Measurements from ENCODE around the gene TRIM2. TPM values are rescaled to one million over a fixed set of nuclear protein-coding genes. Genes with fewer than 3 reads are reported as not detected.

TRIM2 gene
- total and polyA plus RNA-seq, 10 of the 15 experiments (the other 5 are each of a cell fraction or from before 2014, with no cell fraction given), result 0.06 to 0.19 (median 0.15) TPM; not detected in 3

DNA sequence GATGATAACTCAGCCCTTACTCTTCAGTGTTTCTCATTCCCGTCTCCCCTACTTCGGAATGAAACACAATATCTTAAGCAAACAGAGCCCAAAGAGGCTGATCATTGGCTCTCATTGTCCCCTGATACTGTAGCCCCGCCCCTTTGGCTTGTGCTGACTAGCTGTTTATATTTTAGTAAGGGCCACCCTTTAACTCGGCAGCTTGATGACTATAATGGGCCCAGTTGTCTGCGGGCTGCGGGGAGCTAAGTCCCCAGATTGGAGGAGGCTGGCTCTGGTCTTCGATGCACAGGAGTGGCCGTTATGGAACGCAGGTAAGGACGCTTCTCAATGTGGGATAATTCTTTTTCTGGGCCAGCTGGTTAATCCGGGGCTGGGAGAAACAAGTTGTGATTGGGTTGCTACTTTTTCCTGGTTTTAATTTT lies at the start of gene TRIM2 (continued):
- TF ChIP-seq ZBTB33 (IDR thresholded peaks at IDR 0.05), result no peak
- TF ChIP-seq ZNF274 (IDR thresholded peaks at IDR 0.05; ENCODE audit: insufficient read depth, insufficient read length), result no peak

DNA sequence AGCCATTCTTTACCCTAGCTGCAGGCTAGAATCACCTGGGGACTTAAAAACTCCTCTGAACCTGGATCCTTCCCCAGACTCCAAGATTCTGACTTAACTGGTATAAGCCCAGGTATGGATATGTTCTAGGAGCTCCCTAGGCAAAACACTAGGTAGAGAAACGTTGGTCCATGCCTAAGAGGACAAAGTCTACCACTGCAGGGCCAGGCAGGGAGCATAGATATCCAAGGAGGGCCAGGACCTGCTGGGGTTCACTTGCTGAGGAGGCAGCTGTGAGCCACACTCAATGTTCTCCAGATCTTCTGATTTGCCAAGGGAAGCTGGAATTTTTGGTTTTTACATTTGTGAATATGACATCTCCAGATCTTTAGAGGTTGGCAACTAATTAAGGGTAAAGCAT lies 48.6 kb upstream of the TRIM2 start:
- BruUV-seq (replicated peaks), result no TSS peak
- no peak for ATAC-seq
- no peak for DNase-seq (ENCODE audit: low read depth, low spot score)
- H3K36me3 ChIP-seq (ENCODE audit: control insufficient read depth in 2 of 2, insufficient read depth in 2 of 2, low read length in 1 of 2), result no peaks in the 10 kb centered on the region
- no peaks in the 10 kb centered on the region for H3K9me3 ChIP-seq (replicated peaks; ENCODE audit: control insufficient read depth, insufficient read depth, low read length)
- in situ Hi-C loops (cut with MboI), result no loop called here
- no peak overlapping the region for H3K27ac ChIP-seq (ENCODE audit: control insufficient read depth, insufficient read depth)
- RAD21 ChIA-PET (ENCODE audit: unreplicated experiment), result interaction anchor here (1.5 to 1.6 kb wide), 2 partner anchors 13 to 72 kb away, joined by 4 to 6 read pairs; no protein-coding TSS in a partner anchor
- peaks cover 33% of the 10 kb centered on the region for H3K4me1 ChIP-seq (ENCODE audit: control insufficient read depth, insufficient read depth, low read length)
- no peaks in the 10 kb centered on the region for H3K79me2 ChIP-seq (ENCODE audit: control insufficient read depth, insufficient read depth, low read length)
- intact Hi-C loops (cut with micrococcal nuclease; ENCODE audit: unreplicated experiment), result no loop called here
- no peak overlapping the region for H3K4me2 ChIP-seq (ENCODE audit: control insufficient read depth, insufficient read depth)
- H4K20me1 ChIP-seq (ENCODE audit: control insufficient read depth, insufficient read depth), result no peaks in the 10 kb centered on the region
- peaks cover 0 to 8% of the 10 kb centered on the region in 2 experiments; a peak in 3 of 4 replicates for H3K27me3 ChIP-seq (replicated peaks in 1 of 2; ENCODE audit: control insufficient read depth in 2 of 2, insufficient read depth in 2 of 2, low read length in 1 of 2)
- SMC1A ChIA-PET (ENCODE audit: uncharacterized antibody, unreplicated experiment), result interaction anchor here (1.1 to 2.4 kb wide), 6 partner anchors 8 to 126 kb away, joined by 3 to 7 read pairs (median 5); no protein-coding TSS in a partner anchor
- no peak overlapping the region for H3K4me3 ChIP-seq
- POLR2A ChIA-PET, result no interaction called here
- no peak overlapping the region for H3K9ac ChIP-seq (ENCODE audit: control insufficient read depth, insufficient read depth, low read length)
- WGBS (ENCODE audit: insufficient coverage, insufficient replicate concordance, low lambda C conversion rate, missing lambda C conversion rate), result 0% methylated on average over 1 of the region's 1 CpG
- CTCF ChIA-PET, result interaction anchor here (0.8 to 3.4 kb wide), 7 partner anchors 9 to 150 kb away, joined by 3 to 13 read pairs (median 4); no protein-coding TSS in a partner anchor
- no peak for FAIRE-seq
- H2AFZ ChIP-seq (ENCODE audit: control insufficient read depth, low read depth, low read length), result no peak overlapping the region
- TF ChIP-seq RAD51 (IDR thresholded peaks at IDR 0.05) (no peak), BCLAF1 (IDR thresholded peaks at IDR 0.05) (no peak), CEBPB (IDR thresholded peaks at IDR 0.05; ENCODE audit: borderline replicate concordance in 1 of 2, low read depth in 2 of 2, low read length in 2 of 2) (no peak), STAT1 (conservative IDR thresholded peaks at IDR 0.05) (no peak), MEF2B (IDR thresholded peaks at IDR 0.05; ENCODE audit: partially characterized antibody, poor library complexity, severe bottlenecking) (no peak), BMI1 (IDR thresholded peaks at IDR 0.05; ENCODE audit: borderline replicate concordance) (no peak), IRF3 (IDR thresholded peaks at IDR 0.05) (no peak), ZNF622 (IDR thresholded peaks at IDR 0.05) (no peak), HDAC6 (IDR thresholded peaks at IDR 0.05; ENCODE audit: unreplicated experiment) (no peak), SREBF2 (IDR thresholded peaks at IDR 0.05; ENCODE audit: low read length) (no peak)
- TF ChIP-seq, protein P1, sequence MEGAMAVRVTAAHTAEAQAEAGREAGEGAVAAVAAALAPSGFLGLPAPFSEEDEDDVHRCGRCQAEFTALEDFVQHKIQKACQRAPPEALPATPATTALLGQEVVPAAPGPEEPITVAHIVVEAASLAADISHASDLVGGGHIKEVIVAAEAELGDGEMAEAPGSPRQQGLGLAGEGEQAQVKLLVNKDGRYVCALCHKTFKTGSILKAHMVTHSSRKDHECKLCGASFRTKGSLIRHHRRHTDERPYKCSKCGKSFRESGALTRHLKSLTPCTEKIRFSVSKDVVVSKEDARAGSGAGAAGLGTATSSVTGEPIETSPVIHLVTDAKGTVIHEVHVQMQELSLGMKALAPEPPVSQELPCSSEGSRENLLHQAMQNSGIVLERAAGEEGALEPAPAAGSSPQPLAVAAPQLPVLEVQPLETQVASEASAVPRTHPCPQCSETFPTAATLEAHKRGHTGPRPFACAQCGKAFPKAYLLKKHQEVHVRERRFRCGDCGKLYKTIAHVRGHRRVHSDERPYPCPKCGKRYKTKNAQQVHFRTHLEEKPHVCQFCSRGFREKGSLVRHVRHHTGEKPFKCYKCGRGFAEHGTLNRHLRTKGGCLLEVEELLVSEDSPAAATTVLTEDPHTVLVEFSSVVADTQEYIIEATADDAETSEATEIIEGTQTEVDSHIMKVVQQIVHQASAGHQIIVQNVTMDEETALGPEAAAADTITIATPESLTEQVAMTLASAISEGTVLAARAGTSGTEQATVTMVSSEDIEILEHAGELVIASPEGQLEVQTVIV (IDR thresholded peaks at IDR 0.05; ENCODE audit: borderline replicate concordance, partially characterized antibody), result no peak
- TF ChIP-seq, protein P2, sequence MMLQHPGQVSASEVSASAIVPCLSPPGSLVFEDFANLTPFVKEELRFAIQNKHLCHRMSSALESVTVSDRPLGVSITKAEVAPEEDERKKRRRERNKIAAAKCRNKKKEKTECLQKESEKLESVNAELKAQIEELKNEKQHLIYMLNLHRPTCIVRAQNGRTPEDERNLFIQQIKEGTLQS (IDR thresholded peaks at IDR 0.05; ENCODE audit: borderline replicate concordance, extremely low read depth, low read depth, low read length), result no peak
